ENCODE data around the gene NR5A2.

NR5A2 gene

DNA sequence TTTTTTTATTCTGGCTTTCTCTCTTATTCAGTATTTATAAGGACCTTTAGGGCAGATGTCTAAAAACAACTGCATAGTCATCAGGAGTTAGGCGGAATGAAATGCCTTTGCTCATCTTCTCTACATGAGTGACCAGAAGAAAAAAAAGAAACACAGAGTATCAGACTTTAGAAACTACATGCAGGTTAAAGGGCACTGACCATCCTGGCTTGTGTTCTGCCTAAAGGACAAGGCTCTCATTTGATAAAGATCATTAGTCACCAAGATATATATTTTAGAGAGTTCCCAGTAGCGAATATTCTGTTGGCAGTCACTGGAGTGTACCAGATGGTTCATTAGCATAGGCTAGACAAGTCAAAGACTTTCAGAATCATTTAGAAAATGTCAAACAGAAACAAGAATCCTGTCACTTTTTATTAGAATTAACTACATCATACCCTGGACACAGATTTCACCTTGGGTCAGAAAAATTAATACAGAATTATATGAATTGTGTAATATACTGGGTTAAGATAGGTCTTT lies 145.6 kb downstream of the NR5A2 start:
- TF ChIP-seq, protein P1, sequence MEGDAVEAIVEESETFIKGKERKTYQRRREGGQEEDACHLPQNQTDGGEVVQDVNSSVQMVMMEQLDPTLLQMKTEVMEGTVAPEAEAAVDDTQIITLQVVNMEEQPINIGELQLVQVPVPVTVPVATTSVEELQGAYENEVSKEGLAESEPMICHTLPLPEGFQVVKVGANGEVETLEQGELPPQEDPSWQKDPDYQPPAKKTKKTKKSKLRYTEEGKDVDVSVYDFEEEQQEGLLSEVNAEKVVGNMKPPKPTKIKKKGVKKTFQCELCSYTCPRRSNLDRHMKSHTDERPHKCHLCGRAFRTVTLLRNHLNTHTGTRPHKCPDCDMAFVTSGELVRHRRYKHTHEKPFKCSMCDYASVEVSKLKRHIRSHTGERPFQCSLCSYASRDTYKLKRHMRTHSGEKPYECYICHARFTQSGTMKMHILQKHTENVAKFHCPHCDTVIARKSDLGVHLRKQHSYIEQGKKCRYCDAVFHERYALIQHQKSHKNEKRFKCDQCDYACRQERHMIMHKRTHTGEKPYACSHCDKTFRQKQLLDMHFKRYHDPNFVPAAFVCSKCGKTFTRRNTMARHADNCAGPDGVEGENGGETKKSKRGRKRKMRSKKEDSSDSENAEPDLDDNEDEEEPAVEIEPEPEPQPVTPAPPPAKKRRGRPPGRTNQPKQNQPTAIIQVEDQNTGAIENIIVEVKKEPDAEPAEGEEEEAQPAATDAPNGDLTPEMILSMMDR (IDR thresholded peaks at IDR 0.05; ENCODE audit: low read depth, low read length, missing control alignments), result no peak
- DNase-seq (ENCODE audit: extremely low read depth, low read depth), result no peak
- no peak overlapping the region for H3K4me3 ChIP-seq (replicated peaks; ENCODE audit: low read depth, low read length)

DNA sequence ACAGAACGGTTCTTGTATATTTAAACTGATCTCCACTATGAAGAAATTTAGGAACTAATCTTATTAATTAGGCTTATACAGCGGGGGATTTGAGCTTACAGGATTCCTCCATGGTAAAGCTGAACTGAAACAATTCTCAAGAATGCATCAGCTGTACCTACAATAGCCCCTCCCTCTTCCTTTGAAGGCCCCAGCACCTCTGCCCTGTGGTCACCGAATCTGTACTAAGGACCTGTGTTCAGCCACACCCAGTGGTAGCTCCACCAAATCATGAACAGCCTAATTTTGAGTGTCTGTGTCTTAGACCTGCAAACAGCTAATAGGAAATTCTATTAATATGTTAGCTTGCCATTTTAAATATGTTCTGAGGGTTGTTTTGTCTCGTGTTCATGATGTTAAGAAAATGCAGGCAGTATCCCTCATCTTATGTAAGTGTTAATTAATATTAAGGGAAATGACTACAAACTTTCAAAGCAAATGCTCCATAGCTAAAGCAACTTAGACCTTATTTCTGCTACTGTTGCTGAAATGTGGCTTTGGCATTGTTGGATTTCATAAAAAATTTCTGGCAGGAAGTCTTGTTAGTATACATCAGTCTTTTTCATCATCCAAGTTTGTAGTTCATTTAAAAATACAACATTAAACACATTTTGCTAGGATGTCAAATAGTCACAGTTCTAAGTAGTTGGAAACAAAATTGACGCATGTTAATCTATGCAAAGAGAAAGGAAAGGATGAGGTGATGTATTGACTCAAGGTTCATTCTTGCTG lies 147.2 kb downstream of the NR5A2 start:
- no peak for DNase-seq (ENCODE audit: extremely low read depth, low read depth)
- TF ChIP-seq, protein P1 (IDR thresholded peaks at IDR 0.05; ENCODE audit: low read depth, low read length, missing control alignments), result no peak
- H3K4me3 ChIP-seq (replicated peaks; ENCODE audit: low read depth, low read length), result no peak overlapping the region

DNA sequence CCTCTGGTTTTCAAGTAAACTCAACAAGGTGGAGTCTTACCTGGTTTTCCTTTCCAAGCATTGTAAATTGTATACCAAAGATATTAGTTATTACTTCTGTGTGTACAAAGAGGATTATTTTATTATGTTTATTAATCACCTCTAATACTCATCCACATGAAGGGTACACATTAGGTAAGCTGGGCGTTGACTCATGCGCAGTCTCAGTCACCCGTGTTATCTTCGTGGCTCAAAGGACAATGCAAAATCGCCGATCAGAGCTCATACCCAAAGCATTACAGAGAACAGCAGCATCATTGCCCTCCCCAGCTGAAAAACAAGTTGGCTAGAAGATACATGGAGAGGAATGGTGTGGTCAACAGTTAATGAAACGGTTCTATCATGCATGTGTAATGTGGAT lies 148.7 kb downstream of the NR5A2 start:
- no peak for DNase-seq (ENCODE audit: extremely low read depth, low read depth)
- no peak overlapping the region for H3K4me3 ChIP-seq (replicated peaks; ENCODE audit: low read depth, low read length)
- TF ChIP-seq, protein P1 (IDR thresholded peaks at IDR 0.05; ENCODE audit: low read depth, low read length, missing control alignments), result no peak

DNA sequence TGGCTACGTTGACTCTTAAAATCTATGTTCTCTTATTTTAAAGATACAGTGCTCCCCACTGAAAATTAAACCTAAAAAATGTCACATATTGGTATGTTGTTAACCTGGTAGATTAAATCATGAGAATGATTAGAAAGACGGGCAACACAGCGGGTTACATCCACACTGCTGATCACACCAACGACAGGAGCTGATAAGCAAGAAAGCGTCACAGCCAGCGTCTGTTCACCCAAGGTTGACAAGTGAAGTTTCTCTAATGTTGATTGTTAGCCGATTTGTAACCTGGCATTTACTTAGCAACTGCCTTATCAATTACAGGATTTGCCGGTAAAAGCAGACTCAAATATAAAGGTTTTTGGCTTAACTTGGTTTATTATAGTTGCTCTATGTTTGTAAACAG lies 149.3 kb downstream of the NR5A2 start:
- DNase-seq (ENCODE audit: extremely low read depth, low read depth), result no peak
- TF ChIP-seq, protein P1 (IDR thresholded peaks at IDR 0.05; ENCODE audit: low read depth, low read length, missing control alignments), result no peak
- no peak overlapping the region for H3K4me3 ChIP-seq (replicated peaks; ENCODE audit: low read depth, low read length)

DNA sequence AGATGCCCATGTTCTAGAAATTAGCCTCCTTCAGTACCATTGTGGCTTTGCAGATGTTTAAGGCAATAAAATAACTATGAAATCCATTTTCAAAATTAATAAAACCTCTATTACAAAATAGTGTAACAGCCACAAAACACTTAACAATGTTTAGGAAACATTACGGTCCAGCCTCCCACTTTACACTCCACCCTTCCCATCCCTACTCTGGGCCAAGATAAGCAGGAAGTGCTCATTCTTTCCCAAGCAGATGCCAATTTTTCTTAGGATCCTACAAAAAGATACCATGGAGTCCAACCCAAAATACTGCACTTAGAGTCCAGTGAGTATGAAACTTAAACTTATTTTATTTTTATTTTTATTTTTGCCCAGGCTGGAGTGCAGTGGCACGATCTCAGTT lies 150.8 kb downstream of the NR5A2 start:
- no peak overlapping the region for H3K4me3 ChIP-seq (replicated peaks; ENCODE audit: low read depth, low read length)
- TF ChIP-seq, protein P1 (IDR thresholded peaks at IDR 0.05; ENCODE audit: low read depth, low read length, missing control alignments), result no peak
- DNase-seq (ENCODE audit: extremely low read depth, low read depth), result no peak

DNA sequence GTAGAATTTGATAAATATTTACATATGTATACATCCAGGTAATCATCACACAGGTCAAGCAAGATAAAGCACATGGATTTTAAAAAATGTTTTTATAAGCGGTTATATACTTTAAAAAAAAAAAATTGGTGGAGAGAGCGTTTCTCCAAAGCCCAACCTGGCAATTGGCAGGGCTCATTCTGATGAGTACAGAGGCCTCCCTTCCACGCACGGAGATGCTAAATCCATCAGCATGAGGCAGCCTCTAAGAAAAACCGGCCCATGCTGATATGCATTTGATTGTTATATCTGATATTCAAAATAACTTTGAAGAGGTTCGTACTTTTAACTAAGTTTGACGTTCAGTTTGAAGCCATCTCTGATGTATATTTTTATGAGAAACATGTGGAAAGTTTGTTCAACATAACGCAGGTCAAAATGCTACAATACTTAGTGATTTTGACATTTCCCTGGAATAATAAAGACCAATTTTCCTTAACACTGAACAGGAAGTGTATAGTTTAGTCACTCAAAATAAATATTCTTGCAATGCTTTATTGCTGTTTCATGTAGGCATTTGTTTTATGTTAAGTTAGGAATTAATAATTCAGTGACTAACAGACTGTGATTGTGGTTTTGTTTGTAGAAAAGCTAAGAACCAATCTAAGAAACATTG lies 151.7 kb downstream of the NR5A2 start:
- peak; percentile 9 for DNase-seq (ENCODE audit: extremely low read depth, low read depth)
- TF ChIP-seq, protein P1 (IDR thresholded peaks at IDR 0.05; ENCODE audit: low read depth, low read length, missing control alignments), result no peak

More for the DNA sequence above, 151.7 kb downstream of the NR5A2 start:
- H3K4me3 ChIP-seq (replicated peaks; ENCODE audit: low read depth, low read length), result no peak overlapping the region

All from HFF-Myc (cell line).